Gastrocnemius medialis (tissue), 4 donors: Measurements from ENCODE around the gene TEP1.

Source experiments
- CTCF ChIP-seq, 5 experiments: fragments of 450-650 bp in 3 of 5; fragments of 200-600 bp in 2 of 5; sonication (generic) in 2 of 5; IDR thresholded peaks in 4 of 5; conservative IDR thresholded peaks in 1 of 5; 1 replicate in 4 of 5; 2 replicates in 1 of 5; pipeline ENCODE4 v1.5.1; 2016 to 2019; ENCODE audit warnings: antibody characterized with exemption in 5 of 5, mild to moderate bottlenecking in 3 of 5, moderate library complexity in 3 of 5
- POLR2A ChIP-seq, 2 donors: fragments of 450-650 bp; IDR thresholded peaks; one replicate each; pipeline ENCODE4 v1.6.1; 2017; ENCODE audit warnings: antibody characterized with exemption in 2 of 2, mild to moderate bottlenecking in 2 of 2, moderate library complexity in 2 of 2

GRCh38 chr14:20332431-20332787, 80.9 kb downstream of the TEP1 start:
- TF ChIP-seq CTCF (IDR thresholded peaks at IDR 0.05 in 4 of 5, conservative IDR thresholded peaks at IDR 0.05 in 1 of 5) (no peak), POLR2A (IDR thresholded peaks at IDR 0.05) (no peak)
